Upper lobe of right lung (tissue), 1 donor: Measurements from ENCODE around the gene CHD2. TPM values are rescaled to one million over a fixed set of nuclear protein-coding genes. Genes with fewer than 3 reads are reported as not detected.

Experiments used
- ATAC-seq: fragments of 200-7000 bp; cut with Tn5 transposase; one replicate; pipeline ENCODE4 v1.9.1; 2020; ENCODE audit warnings: mild to moderate bottlenecking, moderate library complexity
- DNase-seq: peaks from one replicate; pipeline ENCODE4 v3.0.0-alpha.2; 2020
- H3K27ac ChIP-seq: fragments of 200-600 bp; one replicate; pipeline ENCODE4 v1.8.0; 2022
- H3K27me3 ChIP-seq: fragments of 200-600 bp; one replicate; pipeline ENCODE4 v1.8.0; 2022; ENCODE audit warnings: mild to moderate bottlenecking
- H3K36me3 ChIP-seq: fragments of 200-600 bp; one replicate; pipeline ENCODE4 v1.8.0; 2022
- H3K4me1 ChIP-seq: fragments of 200-600 bp; one replicate; pipeline ENCODE4 v1.8.0; 2022
- H3K4me3 ChIP-seq: fragments of 200-600 bp; one replicate; pipeline ENCODE4 v1.8.0; 2022; ENCODE audit warnings: mild to moderate bottlenecking
- H3K9me3 ChIP-seq: fragments of 200-600 bp; one replicate; pipeline ENCODE4 v1.8.0; 2022
- intact Hi-C: fragments of 100-400 bp; cut with DNase I; formaldehyde crosslinking; loops from one replicate; pipeline ENCODE4 v1.11.0; 2022
- total RNA-seq: library from RNA; stranded (reverse); fragmentation: NEBNext Ultra II Directional; extraction: Animal tissue kit (Norgen Biotek cat#: 25700); gene quantifications from one replicate; pipeline ENCODE4 v1.2.1, GENCODE V29; 2021
- TF ChIP-seq, protein P1 (sequence below): fragments of 200-600 bp; IDR thresholded peaks from one replicate; pipeline ENCODE4 v1.8.0; 2022; ENCODE audit warnings: antibody characterized with exemption
- donor health status: DM: no; HTN: yes; CAD: no; lungs with severe emphysema.

The CHD2 gene
- total RNA-seq, 1 donor from 2014 or later: 161 TPM

- peak; percentile 96 for ATAC-seq
- TF ChIP-seq, protein P1, sequence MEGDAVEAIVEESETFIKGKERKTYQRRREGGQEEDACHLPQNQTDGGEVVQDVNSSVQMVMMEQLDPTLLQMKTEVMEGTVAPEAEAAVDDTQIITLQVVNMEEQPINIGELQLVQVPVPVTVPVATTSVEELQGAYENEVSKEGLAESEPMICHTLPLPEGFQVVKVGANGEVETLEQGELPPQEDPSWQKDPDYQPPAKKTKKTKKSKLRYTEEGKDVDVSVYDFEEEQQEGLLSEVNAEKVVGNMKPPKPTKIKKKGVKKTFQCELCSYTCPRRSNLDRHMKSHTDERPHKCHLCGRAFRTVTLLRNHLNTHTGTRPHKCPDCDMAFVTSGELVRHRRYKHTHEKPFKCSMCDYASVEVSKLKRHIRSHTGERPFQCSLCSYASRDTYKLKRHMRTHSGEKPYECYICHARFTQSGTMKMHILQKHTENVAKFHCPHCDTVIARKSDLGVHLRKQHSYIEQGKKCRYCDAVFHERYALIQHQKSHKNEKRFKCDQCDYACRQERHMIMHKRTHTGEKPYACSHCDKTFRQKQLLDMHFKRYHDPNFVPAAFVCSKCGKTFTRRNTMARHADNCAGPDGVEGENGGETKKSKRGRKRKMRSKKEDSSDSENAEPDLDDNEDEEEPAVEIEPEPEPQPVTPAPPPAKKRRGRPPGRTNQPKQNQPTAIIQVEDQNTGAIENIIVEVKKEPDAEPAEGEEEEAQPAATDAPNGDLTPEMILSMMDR: no peak
- peak; percentile 99 for DNase-seq
Measured at GRCh38 chr15:92903966-92904721, 4.0 kb downstream of the CHD2 start.

GRCh38 chr15:92904722-92905571, 4.8 kb downstream of the CHD2 start:
- Histone ChIP-seq H3K4me3 (peak overlapping the region; percentile 67), H3K4me1 (peaks cover 50% of the 10 kb centered on the region), H3K36me3 (peaks cover 7% of the 10 kb centered on the region), H3K9me3 (no peaks in the 10 kb centered on the region), H3K27ac (peak overlapping the region; percentile 99), H3K27me3 (no peaks in the 10 kb centered on the region)
- TF ChIP-seq, protein P1: no peak
- intact Hi-C loops: no loop called here
- ATAC-seq (no peak), DNase-seq (no peak)

More at GRCh38 chr15:92903966-92904721, 4.0 kb downstream of the CHD2 start:
- Histone ChIP-seq H3K4me3 (peak overlapping the region; percentile 67), H3K27me3 (no peaks in the 10 kb centered on the region), H3K9me3 (no peaks in the 10 kb centered on the region), H3K4me1 (peaks cover 42% of the 10 kb centered on the region), H3K27ac (peak overlapping the region; percentile 99), H3K36me3 (peaks cover 7% of the 10 kb centered on the region)
- intact Hi-C loops: no loop called here

GRCh38 chr15:92906020-92906419, 5.9 kb downstream of the CHD2 start:
- DNase-seq (no peak), ATAC-seq (no peak)
- Histone ChIP-seq H3K4me1 (peaks cover 61% of the 10 kb centered on the region), H3K4me3 (peak overlapping the region; percentile 67), H3K36me3 (peaks cover 8% of the 10 kb centered on the region), H3K27ac (peak overlapping the region; percentile 99), H3K27me3 (no peaks in the 10 kb centered on the region), H3K9me3 (no peaks in the 10 kb centered on the region)
- TF ChIP-seq, protein P1: no peak
- intact Hi-C loops: no loop called here

- TF ChIP-seq, protein P1: no peak
- H3K4me1 ChIP-seq: peaks cover 66% of the 10 kb centered on the region
- intact Hi-C loops: no loop called here
- DNase-seq: no peak
- H3K9me3 ChIP-seq: no peaks in the 10 kb centered on the region
- peaks cover 13% of the 10 kb centered on the region for H3K36me3 ChIP-seq
- H3K4me3 ChIP-seq: peak overlapping the region; percentile 67
- ATAC-seq: no peak
- H3K27ac ChIP-seq: peak overlapping the region; percentile 99
- no peaks in the 10 kb centered on the region for H3K27me3 ChIP-seq
Measured at GRCh38 chr15:92906563-92907081, 6.5 kb downstream of the CHD2 start.

DNA sequence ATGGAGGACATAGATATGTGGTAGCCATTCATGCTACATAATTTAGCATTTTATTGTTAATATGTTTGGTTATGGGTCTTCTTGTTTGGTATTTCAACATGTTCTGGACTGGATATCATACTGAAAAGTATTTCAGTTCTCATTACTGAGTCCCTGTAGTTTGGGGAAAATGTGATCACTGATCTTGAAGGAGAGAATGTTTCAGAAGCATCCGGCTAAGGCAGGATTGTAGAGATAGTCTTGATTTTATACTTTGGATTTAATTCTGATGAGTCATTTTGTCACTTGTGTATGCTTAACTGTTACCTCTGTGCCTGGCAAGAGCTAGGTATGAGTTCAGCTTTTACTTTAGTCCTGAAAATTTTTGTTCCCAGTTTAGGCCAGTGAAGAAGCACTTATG, 7.1 kb downstream of the CHD2 start:
- Histone ChIP-seq H3K9me3 (no peaks in the 10 kb centered on the region), H3K27me3 (no peaks in the 10 kb centered on the region), H3K4me3 (peak overlapping the region; percentile 2), H3K27ac (peak overlapping the region; percentile 99), H3K36me3 (peaks cover 10% of the 10 kb centered on the region), H3K4me1 (peaks cover 72% of the 10 kb centered on the region)
- ATAC-seq (no peak), DNase-seq (no peak)
- intact Hi-C loops: no loop called here
- TF ChIP-seq, protein P1: no peak
